Thyroid gland (tissue), 4 donors: ENCODE measurements around the gene USP2. TPM values are rescaled to one million over a fixed set of nuclear protein-coding genes. Genes with fewer than 3 reads are reported as not detected.
A peak's percentile ranks its signal among the peaks of the same experiment; 100 is the strongest.

Experiments
- DNase-seq, 2 donors: peaks; one replicate each; pipeline ENCODE4 v3.0.0-alpha.2; 2019
- H3K27ac ChIP-seq, 3 donors: fragments of 200-600 bp; sonication (generic); 1 replicate in 2 of 3; 2 replicates in 1 of 3; pipeline ENCODE4 v1.5.1; 2016 to 2019; ENCODE audit warnings: mild to moderate bottlenecking in 1 of 3, moderate library complexity in 1 of 3
- H3K27me3 ChIP-seq: fragments of 200-600 bp; sonication (generic); one replicate; pipeline ENCODE4 v1.5.1; 2019
- H3K36me3 ChIP-seq, 2 donors: fragments of 200-600 bp; sonication (generic); one replicate each; pipeline ENCODE4 v1.5.1; 2016 to 2019
- H3K4me1 ChIP-seq, 2 donors: fragments of 200-600 bp; sonication (generic); one replicate each; pipeline ENCODE4 v1.5.1; 2017 to 2019
- H3K4me3 ChIP-seq, 3 donors: fragments of 200-600 bp; sonication (generic); replicated peaks in 1 of 3; 1 replicate in 2 of 3; 2 replicates in 1 of 3; pipeline ENCODE4 v1.5.1; 2016; ENCODE audit warnings: mild to moderate bottlenecking in 1 of 3
- H3K9me3 ChIP-seq: fragments of 200-600 bp; sonication (generic); one replicate; pipeline ENCODE4 v1.5.1; 2017
- POLR2A ChIP-seq, 2 donors: fragments of 450-650 bp; IDR thresholded peaks; one replicate each; pipeline ENCODE4 v1.6.1; 2017; ENCODE audit warnings: antibody characterized with exemption in 2 of 2, mild to moderate bottlenecking in 2 of 2, moderate library complexity in 1 of 2
- WGBS, 2 donors: methylation state at CpG; one replicate each; pipeline ENCODE4 v1.1.5; 2017; 5-methylcytosine and 5-hydroxymethylcytosine counted together
- intact Hi-C: fragments of 100-400 bp; cut with DNase I; formaldehyde crosslinking; loops from one replicate; pipeline ENCODE4 v1.15.1; 2023
- total RNA-seq, 4 donors: library from RNA; depleted of rRNA; stranded (reverse); fragments of >200 nt; gene quantifications; one replicate each; pipeline ENCODE4 v1.2.3, GENCODE V29; 2016
- TF ChIP-seq, protein P1 (sequence below), 6 experiments: fragments of 200-600 bp in 3 of 6; fragments of 450-650 bp in 3 of 6; sonication (generic) in 3 of 6; IDR thresholded peaks; one replicate each; pipeline ENCODE4 v1.5.1; 2016 to 2019; ENCODE audit warnings: antibody characterized with exemption in 6 of 6, mild to moderate bottlenecking in 2 of 6, inconsistent platforms in 1 of 6, moderate library complexity in 1 of 6

USP2 gene
- total RNA-seq, 4 donors from 2014 or later, result 2.0 to 5.3 (median 4.6) TPM

DNA sequence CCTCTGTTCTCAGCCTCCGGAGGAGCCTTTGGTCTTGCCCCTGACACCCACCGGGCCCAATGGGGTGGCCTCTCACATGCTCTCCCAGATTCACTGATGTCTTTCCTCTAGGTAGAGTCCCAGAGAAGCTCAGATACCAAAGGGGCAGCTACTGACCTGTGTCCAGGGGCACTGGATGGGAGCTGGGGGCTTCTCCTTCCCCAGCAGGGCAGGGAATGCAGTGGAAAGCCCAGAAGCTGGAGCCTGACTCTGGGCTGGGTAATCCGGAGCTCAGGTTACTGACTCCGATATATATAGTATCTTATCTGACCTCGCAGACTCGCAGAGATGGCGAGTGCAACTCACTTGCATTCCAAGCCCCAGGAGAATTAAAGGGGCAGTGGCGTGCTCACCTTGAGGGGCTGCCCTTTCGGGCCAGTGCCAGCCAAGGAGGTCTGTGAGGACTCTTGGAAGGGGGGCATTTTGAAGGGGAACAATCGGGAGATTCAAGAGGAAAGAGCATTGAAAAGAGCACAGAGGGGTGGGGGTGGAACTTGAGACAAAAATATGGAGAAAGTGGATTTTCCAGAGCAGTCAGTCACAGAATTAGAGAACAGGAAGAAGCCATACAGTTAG, 2.5 kb downstream of the USP2 start:
- Histone ChIP-seq H3K9me3 (no peaks in the 10 kb centered on the region), H3K36me3 (no peaks in the 10 kb centered on the region), H3K4me3 (no peak overlapping the region), H3K27me3 (no peaks in the 10 kb centered on the region), H3K27ac (no peak overlapping the region), H3K4me1 (peaks cover 28 to 43% of the 10 kb centered on the region in 2 donors)
- TF ChIP-seq, protein P1, sequence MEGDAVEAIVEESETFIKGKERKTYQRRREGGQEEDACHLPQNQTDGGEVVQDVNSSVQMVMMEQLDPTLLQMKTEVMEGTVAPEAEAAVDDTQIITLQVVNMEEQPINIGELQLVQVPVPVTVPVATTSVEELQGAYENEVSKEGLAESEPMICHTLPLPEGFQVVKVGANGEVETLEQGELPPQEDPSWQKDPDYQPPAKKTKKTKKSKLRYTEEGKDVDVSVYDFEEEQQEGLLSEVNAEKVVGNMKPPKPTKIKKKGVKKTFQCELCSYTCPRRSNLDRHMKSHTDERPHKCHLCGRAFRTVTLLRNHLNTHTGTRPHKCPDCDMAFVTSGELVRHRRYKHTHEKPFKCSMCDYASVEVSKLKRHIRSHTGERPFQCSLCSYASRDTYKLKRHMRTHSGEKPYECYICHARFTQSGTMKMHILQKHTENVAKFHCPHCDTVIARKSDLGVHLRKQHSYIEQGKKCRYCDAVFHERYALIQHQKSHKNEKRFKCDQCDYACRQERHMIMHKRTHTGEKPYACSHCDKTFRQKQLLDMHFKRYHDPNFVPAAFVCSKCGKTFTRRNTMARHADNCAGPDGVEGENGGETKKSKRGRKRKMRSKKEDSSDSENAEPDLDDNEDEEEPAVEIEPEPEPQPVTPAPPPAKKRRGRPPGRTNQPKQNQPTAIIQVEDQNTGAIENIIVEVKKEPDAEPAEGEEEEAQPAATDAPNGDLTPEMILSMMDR (IDR thresholded peaks at IDR 0.05), result no peak
- no peak for TF ChIP-seq POLR2A (IDR thresholded peaks at IDR 0.05)
- 77 to 79% methylated on average over 9 to 10 of the region's 10 CpGs for WGBS, 2 donors
- intact Hi-C loops, result no loop called here
- no peak for DNase-seq

DNA sequence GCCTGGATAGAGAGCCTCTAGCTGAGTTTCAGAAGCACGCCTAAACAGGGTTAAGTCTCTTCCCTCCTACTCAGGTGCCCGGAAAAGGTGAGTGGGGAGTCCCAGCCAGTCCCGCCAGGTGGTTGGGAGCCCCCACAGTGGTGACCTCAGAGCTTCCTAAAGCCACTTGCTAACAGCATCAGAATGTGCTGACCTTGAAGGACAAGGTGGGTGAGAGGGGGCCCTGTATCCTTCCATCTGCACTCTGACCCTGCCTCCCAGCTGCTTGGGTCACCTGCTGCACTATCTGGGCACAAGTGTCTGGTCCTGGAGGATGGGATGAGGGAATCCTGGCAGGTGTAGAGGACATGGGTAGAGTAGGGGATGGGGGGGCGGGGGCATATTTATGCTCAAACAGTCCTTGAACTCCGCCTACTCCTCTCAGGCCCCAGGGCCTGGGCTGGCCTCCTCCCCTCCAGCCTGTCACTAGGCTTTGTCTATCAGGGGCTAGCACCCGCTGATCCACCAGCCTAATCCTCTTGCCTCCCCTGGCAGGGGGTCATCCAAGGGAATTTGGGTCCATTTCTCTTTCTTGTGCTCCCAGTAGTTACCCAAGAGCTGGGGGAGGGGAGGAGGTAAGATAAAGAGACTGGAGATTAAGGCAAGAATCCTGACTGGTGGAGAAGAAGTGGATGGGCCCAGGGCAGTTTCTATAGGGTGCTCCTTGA, 3.4 kb downstream of the USP2 start:
- no peaks in the 10 kb centered on the region for H3K36me3 ChIP-seq
- no peak overlapping the region for H3K27ac ChIP-seq
- WGBS, 2 donors, result 73 to 80% methylated on average over 5 to 6 of the region's 6 CpGs
- peaks cover 28 to 43% of the 10 kb centered on the region in 2 donors for H3K4me1 ChIP-seq
- DNase-seq, result no peak
- no peak overlapping the region for H3K4me3 ChIP-seq
- H3K9me3 ChIP-seq, result no peaks in the 10 kb centered on the region
- H3K27me3 ChIP-seq, result no peaks in the 10 kb centered on the region
- TF ChIP-seq, protein P1 (IDR thresholded peaks at IDR 0.05), result no peak
- no peak for TF ChIP-seq POLR2A (IDR thresholded peaks at IDR 0.05)
- intact Hi-C loops, result no loop called here

DNA sequence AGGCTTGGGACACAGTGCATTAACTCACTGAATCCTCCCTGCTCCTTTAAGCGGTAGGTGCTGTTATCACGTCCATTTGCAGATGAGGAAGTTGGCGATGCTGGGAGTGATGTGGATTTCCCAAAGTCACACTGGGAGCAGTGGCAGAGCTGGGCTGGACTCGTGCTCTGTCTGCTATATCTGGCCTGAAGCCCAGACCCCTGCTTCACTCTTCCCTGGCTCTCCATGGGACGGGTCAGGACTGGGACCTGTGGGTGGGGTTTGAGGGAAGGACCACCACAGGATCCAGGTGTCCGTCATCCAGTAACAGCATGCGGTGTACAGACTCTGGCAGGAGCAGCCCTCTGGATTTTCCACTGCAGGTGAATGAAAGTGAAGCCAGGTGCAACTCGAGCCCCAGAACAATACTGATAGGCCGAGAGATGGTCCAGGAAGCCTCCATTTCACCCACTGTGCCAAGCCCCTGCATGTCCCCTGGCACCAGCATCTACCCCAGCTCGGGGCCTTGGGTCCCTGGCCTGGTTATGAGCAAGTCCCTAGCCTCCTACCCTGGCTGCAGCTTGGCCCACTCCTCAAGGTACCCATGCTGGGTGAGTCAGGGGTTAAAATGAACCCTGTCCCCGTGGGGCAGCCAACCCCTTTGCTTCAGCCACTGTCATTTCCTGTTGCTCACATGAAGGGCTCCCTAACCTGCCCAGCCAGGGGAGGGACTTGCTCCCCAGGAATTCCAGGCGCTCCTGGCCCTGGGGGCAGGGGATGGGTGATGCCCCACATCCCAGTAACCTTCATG, 4.2 kb downstream of the USP2 start:
- H3K9me3 ChIP-seq, result no peaks in the 10 kb centered on the region
- no peak for TF ChIP-seq POLR2A (IDR thresholded peaks at IDR 0.05)
- TF ChIP-seq, protein P1 (IDR thresholded peaks at IDR 0.05), result no peak
- DNase-seq, result no peak
- intact Hi-C loops, result no loop called here
- no peaks in the 10 kb centered on the region for H3K36me3 ChIP-seq
- peak overlapping the region in 1 of 3 donors; percentile 85 for H3K27ac ChIP-seq
- H3K27me3 ChIP-seq, result no peaks in the 10 kb centered on the region
- H3K4me3 ChIP-seq, result no peak overlapping the region
- H3K4me1 ChIP-seq, result peaks cover 28 to 41% of the 10 kb centered on the region in 2 donors
- 77 to 83% methylated on average over 9 to 11 of the region's 12 CpGs for WGBS, 2 donors

DNA sequence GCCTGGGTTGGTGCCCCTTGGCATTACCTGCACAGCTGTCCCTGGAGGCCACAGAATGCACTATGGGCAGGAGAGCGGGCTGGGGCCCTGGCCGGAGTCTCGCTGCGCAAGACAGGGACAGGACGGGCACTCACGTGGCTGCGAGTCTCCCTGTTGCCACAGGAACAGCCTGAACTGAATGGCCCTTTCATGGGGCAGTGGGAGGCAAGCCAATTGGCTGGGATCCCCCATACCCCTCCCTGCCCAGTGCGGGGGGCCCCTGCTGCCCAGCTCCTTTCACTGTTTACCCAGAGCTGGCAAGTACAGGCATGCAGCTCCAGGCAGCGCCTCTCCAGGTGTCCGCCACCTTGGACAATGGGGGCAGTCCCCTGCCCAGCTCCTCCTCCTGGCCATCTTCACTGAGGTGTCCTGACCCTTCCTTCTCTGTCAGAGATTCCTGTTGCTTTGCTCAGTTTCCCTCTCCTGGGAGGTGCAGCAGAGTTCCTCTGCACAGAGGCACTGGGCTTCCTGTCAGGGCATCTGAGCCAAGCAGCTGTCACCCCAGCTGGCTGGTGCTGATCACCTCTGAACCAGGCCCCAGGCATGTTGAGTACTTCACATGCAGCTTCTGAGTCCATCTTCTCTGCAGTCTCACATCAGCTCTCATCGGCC, 5.2 kb downstream of the USP2 start:
- TF ChIP-seq, protein P1 (IDR thresholded peaks at IDR 0.05), result peak in 1 of 6 experiments; percentile 14
- TF ChIP-seq POLR2A (IDR thresholded peaks at IDR 0.05), result peak in 1 of 2 donors; percentile 51
- Histone ChIP-seq H3K9me3 (no peaks in the 10 kb centered on the region), H3K27ac (peak overlapping the region; percentile 44 to 85 (median 72)), H3K27me3 (no peaks in the 10 kb centered on the region), H3K4me3 (no peak overlapping the region), H3K4me1 (peaks cover 23 to 39% of the 10 kb centered on the region in 2 donors), H3K36me3 (no peaks in the 10 kb centered on the region)
- WGBS, 2 donors, result 32 to 41% methylated on average over 8 to 9 of the region's 11 CpGs
- intact Hi-C loops, result no loop called here
- peak; percentile 91 to 94 for DNase-seq
